HTERT RPE-1 (cell line): ENCODE measurements around the gene MNX1.

Source experiments
- in situ Hi-C: fragments of 300-500 bp; cut with MboI; formaldehyde crosslinking; loops from 4 replicates; pipeline ENCODE4 v1.14.3; 2020; ENCODE audit warnings: low sequenced_read_pairs

MNX1 gene

GRCh38 chr7:156985101-156985992 is 25.1 kb downstream of the MNX1 start:
- in situ Hi-C loops = no loop called here

DNA sequence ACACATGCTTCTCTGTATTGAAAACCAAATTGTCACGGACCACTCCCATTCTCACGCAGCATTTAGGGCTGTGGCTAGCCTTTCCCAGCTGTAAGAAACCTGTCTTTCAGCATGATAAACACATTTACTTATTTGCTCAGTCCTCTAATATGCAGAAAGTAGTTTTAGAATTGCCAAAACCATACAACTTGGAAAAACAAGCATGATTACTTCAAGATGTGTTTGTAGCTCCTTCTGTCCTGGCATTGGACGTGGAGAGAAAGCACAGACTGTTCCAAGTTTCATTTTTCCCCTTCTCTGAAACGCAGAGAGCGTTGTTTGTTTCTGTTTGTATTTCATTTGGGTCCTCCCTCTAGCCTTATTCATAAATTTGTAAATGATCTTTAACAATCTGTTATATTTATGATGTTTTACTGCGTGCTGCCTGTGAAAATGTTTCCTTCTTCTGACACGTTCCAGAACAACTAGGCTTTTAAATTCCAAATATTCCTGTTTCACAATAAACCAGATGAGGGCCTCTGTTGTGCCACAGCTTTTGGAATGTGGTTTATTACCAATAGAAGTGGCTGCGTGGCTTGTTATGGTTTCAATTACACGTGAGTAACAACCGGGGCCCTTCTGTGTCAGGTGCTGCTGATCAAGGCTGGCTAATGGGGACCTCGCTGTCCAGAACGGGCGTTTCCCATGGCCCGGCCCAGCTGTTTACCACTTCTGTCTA is 26.1 kb downstream of the MNX1 start:
- in situ Hi-C loops = no loop called here

DNA sequence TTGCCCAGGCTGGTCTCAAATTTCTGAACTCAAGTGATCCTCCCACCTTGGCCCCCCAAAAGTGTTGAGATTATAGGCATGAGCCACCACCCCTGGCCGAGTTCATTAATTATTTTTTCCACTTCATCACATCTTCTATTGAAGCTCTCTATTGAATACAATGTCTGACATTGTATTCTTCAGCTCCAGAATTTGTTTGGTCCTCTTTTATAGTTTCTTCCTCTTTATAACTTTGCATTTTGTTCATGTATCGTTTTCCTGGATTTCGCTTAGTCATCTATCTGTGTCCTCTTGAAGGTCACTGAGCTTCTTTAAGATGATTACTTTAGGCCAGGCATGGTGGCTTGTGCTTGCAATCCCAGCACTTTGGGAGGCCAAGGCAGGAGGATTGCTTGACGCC is 30.8 kb downstream of the MNX1 start:
- in situ Hi-C loops = no loop called here

DNA sequence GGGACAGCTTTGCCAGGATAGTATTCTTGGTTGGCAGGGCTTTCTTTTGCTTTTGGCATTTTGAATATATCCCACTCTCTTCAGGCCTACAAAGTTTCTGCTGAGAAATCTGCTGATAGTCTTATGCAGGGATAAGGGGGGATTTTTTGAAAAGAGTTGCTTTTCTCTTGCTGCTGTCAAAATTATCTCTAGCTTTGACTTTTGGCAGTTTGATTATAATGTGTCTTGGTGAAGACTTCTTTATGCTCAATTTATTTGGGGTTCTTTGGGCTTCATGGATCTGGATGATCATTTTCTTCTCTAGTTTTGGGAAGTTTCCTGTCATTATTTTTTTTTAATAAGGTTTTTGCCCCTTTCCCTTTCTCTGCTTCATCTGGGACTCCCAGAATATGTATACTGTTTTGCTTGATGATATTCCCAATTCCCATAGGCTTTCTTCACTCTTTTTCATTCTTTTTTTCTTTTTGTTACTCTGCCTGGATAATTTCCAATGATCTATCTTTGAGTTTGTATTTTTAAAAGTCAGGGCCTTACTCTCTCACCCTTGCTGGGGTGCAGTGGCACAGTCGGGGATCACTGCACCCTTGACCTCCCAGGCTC is 31.4 kb downstream of the MNX1 start:
- in situ Hi-C loops = no loop called here

GRCh38 chr7:156975620-156976019 is 34.8 kb downstream of the MNX1 start:
- in situ Hi-C loops = no loop called here

DNA sequence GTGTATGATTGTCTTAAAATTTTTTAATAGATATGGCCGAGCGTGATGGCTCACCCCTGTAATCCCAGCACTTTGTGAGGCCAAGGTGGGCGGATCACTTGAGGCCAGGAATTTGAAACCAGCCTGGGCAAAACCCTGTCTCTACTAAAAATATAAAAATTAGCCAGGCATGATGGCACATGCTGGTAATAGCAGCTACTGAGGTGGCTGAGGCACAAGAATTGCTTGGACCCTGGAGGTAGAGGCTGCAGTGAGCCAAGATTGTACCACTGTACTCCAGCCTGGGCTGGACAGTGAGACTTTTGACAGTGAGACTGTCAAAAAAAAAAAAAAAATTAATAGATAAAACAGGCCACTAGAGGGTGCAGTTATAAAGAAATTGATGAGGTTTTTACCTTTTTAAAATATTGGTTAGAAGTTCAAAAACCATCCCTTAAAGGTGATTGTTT is 40.5 kb downstream of the MNX1 start:
- in situ Hi-C loops = no loop called here

DNA sequence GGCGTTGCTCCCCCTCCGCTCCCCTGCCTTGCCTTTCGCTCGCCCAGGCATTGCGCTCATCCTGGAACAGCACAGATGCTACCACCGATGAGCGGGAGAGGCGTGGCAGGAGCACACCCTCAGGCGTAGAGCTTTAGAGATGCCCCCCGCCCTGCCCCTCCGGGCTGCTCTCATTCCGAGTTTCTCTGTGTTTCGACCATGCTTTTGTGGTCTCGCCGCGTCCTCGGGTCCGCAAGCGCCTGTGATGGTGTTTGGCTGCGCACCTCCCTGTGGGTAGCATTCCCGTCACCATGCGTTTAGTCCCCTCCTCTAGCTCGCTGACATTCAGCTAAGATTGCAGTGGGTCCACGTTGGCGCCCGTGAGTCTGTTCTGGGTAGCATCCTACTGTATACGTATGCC is 42.3 kb downstream of the MNX1 start:
- in situ Hi-C loops = no loop called here

GRCh38 chr7:156966387-156966786 is 44.1 kb downstream of the MNX1 start:
- in situ Hi-C loops = no loop called here

DNA sequence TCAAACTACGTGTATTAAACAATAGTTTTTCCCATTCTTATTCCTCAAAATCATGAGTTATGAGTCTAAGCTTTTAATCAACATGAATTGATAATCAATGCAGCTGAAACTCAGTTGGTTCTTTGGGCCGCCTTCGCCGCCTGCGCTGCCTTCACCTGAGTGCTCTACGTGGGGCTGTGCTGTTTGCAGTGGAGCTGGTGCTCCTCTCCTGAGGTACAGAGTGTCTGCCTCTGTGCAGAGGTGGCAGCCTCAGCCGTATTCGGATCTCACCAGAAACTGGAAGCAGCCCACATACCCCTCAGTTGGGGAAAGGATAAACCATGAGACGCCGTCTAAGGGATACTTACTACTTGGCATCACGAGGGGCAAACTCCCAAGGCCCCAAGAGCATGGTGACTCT is 45.5 kb downstream of the MNX1 start:
- in situ Hi-C loops = no loop called here

- in situ Hi-C loops = no loop called here
These were observed 47.0 kb downstream of the MNX1 start for GRCh38 chr7:156963472-156963871.

- in situ Hi-C loops = no loop called here
These were observed 47.6 kb downstream of the MNX1 start for GRCh38 chr7:156962897-156963296.

- in situ Hi-C loops = no loop called here
These were observed 48.3 kb downstream of the MNX1 start for GRCh38 chr7:156962145-156962544.

- in situ Hi-C loops = no loop called here
These were observed 53.7 kb downstream of the MNX1 start for GRCh38 chr7:156956727-156957126.

DNA sequence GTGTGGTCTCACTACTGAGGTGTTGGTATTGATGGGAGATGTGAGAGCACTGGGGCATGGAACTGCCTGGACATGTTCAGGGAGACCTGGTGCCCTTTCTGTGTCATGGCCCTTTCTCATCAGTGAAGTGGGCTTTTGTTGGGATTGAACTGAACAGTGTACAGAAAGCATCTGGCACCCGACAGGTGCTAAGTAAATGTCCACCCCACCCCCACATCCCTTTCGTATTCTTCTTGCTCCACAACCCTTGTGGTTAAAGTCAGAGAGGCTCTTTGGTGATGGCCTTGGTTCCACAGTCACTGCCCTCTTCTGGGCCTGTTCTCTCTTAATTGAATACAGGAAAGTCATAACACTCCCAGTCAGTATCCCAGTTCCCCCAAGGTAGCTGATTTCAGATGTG is 55.5 kb downstream of the MNX1 start:
- in situ Hi-C loops = no loop called here
